ENCODE measurements around the gene ARHGAP19. TPM values are rescaled to one million over a fixed set of nuclear protein-coding genes. Genes with fewer than 3 reads are reported as not detected.
A peak's percentile ranks its signal among the peaks of the same experiment; 100 is the strongest.
"Not testable (repeated sequence)": the region's sequence is repeated elsewhere in the genome, so short reads cannot be mapped to it uniquely, and the experiment has no call there.

Gene ARHGAP19
- total and polyA plus RNA-seq, 8 donors = 1.2 to 16.2 (median 6.3) TPM

DNA sequence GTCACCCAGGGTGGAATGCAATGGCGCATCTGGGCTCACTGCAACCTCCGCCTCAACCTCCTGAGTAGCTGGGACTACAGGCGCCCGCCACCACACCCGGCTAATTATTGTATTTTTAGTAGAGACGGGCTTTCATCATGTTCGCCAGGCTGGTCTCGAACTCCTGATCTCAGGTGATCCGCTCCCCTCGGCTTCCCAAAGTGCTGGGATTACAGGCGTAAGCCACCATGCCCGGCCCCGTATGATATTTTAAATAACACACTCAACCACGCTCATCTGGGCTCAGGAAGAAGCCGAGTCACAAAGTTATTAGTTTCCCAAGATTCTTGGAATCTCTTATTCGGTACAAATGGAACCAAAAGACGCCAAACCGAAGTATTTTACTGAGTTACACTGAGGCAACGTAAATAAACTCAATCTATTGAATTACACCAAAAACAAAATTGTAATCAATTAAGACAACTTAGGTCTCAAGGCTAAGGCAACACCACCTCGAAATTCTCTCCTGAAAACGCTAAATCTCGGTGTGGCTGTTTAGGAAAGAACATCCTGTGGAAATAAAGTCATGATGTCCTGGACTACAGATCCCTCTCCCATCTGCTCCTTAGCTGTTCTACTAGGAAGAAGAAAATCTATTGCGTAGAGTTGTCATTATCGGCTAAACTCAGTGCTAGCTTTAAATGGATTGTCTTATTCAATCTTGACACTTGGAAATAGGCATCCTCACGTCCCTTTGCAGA, 910 bp downstream of the ARHGAP19 start:
- 45 to 55% (median 52%) methylated on average over 25 of the region's 25 CpGs for WGBS, 5 donors
- intact Hi-C loops (cut with DNase I; ENCODE audit: low total_unique reads) = no loop called here
- TF ChIP-seq POLR2AphosphoS5 (IDR thresholded peaks at IDR 0.05) = no peak
- TF ChIP-seq EP300 (IDR thresholded peaks at IDR 0.05) = no peak
- TF ChIP-seq, protein P1, sequence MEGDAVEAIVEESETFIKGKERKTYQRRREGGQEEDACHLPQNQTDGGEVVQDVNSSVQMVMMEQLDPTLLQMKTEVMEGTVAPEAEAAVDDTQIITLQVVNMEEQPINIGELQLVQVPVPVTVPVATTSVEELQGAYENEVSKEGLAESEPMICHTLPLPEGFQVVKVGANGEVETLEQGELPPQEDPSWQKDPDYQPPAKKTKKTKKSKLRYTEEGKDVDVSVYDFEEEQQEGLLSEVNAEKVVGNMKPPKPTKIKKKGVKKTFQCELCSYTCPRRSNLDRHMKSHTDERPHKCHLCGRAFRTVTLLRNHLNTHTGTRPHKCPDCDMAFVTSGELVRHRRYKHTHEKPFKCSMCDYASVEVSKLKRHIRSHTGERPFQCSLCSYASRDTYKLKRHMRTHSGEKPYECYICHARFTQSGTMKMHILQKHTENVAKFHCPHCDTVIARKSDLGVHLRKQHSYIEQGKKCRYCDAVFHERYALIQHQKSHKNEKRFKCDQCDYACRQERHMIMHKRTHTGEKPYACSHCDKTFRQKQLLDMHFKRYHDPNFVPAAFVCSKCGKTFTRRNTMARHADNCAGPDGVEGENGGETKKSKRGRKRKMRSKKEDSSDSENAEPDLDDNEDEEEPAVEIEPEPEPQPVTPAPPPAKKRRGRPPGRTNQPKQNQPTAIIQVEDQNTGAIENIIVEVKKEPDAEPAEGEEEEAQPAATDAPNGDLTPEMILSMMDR (IDR thresholded peaks at IDR 0.05) = no peak
- no peak for TF ChIP-seq POLR2A (IDR thresholded peaks at IDR 0.05)

GRCh38 chr10:97290576-97291356, 1.7 kb downstream of the ARHGAP19 start:
- peaks cover 0 to 20% (median 9%) of the 10 kb centered on the region in 4 donors for H3K4me1 ChIP-seq
- peak overlapping the region in 1 of 5 donors; percentile 99 for H3K27ac ChIP-seq
- peaks cover 0 to 15% (median 14%) of the 10 kb centered on the region in 4 donors for H3K36me3 ChIP-seq
- 91 to 93% (median 92%) methylated on average over 15 to 17 of the region's 17 CpGs for WGBS, 5 donors
- H3K9me3 ChIP-seq; intact Hi-C loops (cut with DNase I; ENCODE audit: low total_unique reads); H3K27me3 ChIP-seq; DNase-seq: not testable (repeated sequence)
- H3K4me3 ChIP-seq = peak overlapping the region in 2 of 4 donors; percentile 83 to 90

More for the DNA sequence above, 910 bp downstream of the ARHGAP19 start:
- H3K36me3 ChIP-seq = peaks cover 0 to 15% (median 14%) of the 10 kb centered on the region in 4 donors
- H3K27ac ChIP-seq = peak overlapping the region; percentile 89 to 99 (median 98)
- H3K4me3 ChIP-seq = peak overlapping the region; percentile 65 to 96 (median 86)
- no peaks in the 10 kb centered on the region for H3K27me3 ChIP-seq
- no peaks in the 10 kb centered on the region for H3K9me3 ChIP-seq
- peaks cover 0 to 20% (median 9%) of the 10 kb centered on the region in 4 donors for H3K4me1 ChIP-seq
- no peak for DNase-seq

DNA sequence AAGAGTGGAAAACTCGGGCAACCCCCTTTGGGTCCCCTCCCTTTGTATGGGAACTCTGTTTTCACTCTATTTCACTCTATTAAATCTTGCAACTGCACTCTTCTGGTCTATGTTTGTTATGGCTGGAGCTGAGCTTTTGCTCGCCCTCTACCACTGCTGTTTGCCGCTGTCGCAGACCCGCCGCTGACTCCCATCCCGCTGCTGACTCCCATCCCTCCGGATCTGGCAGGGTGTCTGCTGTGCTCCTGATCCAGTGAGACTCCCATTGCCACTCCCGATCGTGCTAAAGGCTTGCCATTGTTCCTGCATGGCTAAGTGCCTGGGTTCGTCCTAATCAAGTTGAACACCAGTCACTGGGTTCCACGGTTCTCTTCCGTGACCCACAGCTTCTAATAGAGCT, 2.4 kb downstream of the ARHGAP19 start:
- intact Hi-C loops (cut with DNase I; ENCODE audit: low total_unique reads); H3K4me3 ChIP-seq; H3K27ac ChIP-seq; DNase-seq; H3K9me3 ChIP-seq; H3K27me3 ChIP-seq: not testable (repeated sequence)
- 93 to 94% (median 94%) methylated on average over 11 to 13 of the region's 13 CpGs for WGBS, 5 donors
- Histone ChIP-seq H3K4me1 (peaks cover 0 to 20% (median 9%) of the 10 kb centered on the region in 4 donors), H3K36me3 (peaks cover 0 to 15% (median 14%) of the 10 kb centered on the region in 4 donors)

DNA sequence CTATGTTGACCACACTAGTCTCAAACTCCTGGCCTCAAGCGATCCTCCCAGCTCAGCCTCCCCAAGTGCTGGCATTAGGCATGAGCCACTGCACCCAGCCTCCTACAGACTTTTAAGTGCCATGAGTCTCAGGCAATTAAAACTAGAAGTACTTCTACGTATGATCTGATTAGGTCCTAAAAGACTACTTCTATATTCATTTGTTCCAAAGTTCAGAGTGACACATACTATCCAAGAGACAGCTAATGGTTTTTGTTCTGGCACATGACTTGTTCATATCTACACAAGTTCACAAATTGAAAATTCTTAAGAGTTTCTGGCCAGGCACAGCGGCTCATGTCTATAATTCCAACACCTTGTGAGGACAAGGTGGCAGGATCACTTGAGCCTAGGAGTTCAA, 11.7 kb downstream of the ARHGAP19 start:
- H3K36me3 ChIP-seq = no peaks in the 10 kb centered on the region
- TF ChIP-seq POLR2A (IDR thresholded peaks at IDR 0.05) = no peak
- TF ChIP-seq POLR2AphosphoS5 (IDR thresholded peaks at IDR 0.05) = no peak
- no peak for TF ChIP-seq EP300 (IDR thresholded peaks at IDR 0.05)
- TF ChIP-seq, protein P1 (IDR thresholded peaks at IDR 0.05) = no peak
- H3K4me1 ChIP-seq = peaks cover 0 to 21% (median 10%) of the 10 kb centered on the region in 4 donors
- DNase-seq = no peak
- H3K9me3 ChIP-seq = no peaks in the 10 kb centered on the region
- H3K27me3 ChIP-seq = no peaks in the 10 kb centered on the region
- H3K27ac ChIP-seq = no peak overlapping the region
- 74 to 94% (median 82%) methylated on average over 3 of the region's 3 CpGs for WGBS, 5 donors
- no peak overlapping the region for H3K4me3 ChIP-seq
- intact Hi-C loops (cut with DNase I; ENCODE audit: low total_unique reads) = loop anchor here (10.0 kb wide), 1 partner anchor 64 kb away; no protein-coding TSS in a partner anchor

- no peak for TF ChIP-seq POLR2A (IDR thresholded peaks at IDR 0.05)
- no peak for TF ChIP-seq POLR2AphosphoS5 (IDR thresholded peaks at IDR 0.05)
- TF ChIP-seq, protein P1 (IDR thresholded peaks at IDR 0.05) = no peak
- no peak for TF ChIP-seq EP300 (IDR thresholded peaks at IDR 0.05)
- Histone ChIP-seq H3K27me3 (no peaks in the 10 kb centered on the region), H3K27ac (peak overlapping the region in 3 of 5 donors; percentile 38 to 48 (median 46)), H3K9me3 (no peaks in the 10 kb centered on the region), H3K4me3 (no peak overlapping the region), H3K36me3 (no peaks in the 10 kb centered on the region), H3K4me1 (peaks cover 0 to 21% (median 10%) of the 10 kb centered on the region in 4 donors)
- DNase-seq = no peak
- WGBS, 5 donors = 67 to 74% (median 71%) methylated on average over 9 of the region's 9 CpGs
- intact Hi-C loops (cut with DNase I; ENCODE audit: low total_unique reads) = no loop called here
Measured at GRCh38 chr10:97279121-97279815, 13.2 kb downstream of the ARHGAP19 start.
